Omental fat pad (tissue), 4 donors: Measurements from ENCODE around the gene DSCAML1. TPM values are rescaled to one million over a fixed set of nuclear protein-coding genes. Genes with fewer than 3 reads are reported as not detected.

Source experiments
- ATAC-seq: fragments of 150-250 bp; one replicate; pipeline ENCODE4 v1.9.1; 2016; ENCODE audit warnings: mild to moderate bottlenecking, moderate library complexity; ENCODE audit not compliant: low FRiP score
- DNase-seq: peaks from one replicate; pipeline ENCODE4 v3.0.0-alpha.2; 2019; ENCODE audit warnings: low spot score
- CTCF ChIP-seq, 3 donors: fragments of 450-650 bp; IDR thresholded peaks; one replicate each; pipeline ENCODE4 v1.5.1; 2016 to 2017; ENCODE audit warnings: antibody characterized with exemption in 3 of 3, mild to moderate bottlenecking in 3 of 3, moderate library complexity in 2 of 3
- total RNA-seq, 4 donors: library from RNA; depleted of rRNA; stranded (reverse); fragments of >200 nt; gene quantifications; one replicate each; pipeline ENCODE4 v1.1.0, GENCODE V29; 2016

Gene DSCAML1
- total RNA-seq, 4 donors from 2014 or later = 0.95 to 10.9 (median 3.9) TPM

GRCh38 chr11:117597071-117597470 is 199.9 kb downstream of the DSCAML1 start:
- DNase-seq = no peak
- TF ChIP-seq CTCF (IDR thresholded peaks at IDR 0.05) = no peak
- ATAC-seq = no peak

- DNase-seq (no peak), ATAC-seq (no peak)
- TF ChIP-seq CTCF (IDR thresholded peaks at IDR 0.05) = no peak
These were observed 201.6 kb downstream of the DSCAML1 start for GRCh38 chr11:117595440-117595839.

- no peak for TF ChIP-seq CTCF (IDR thresholded peaks at IDR 0.05)
- DNase-seq (no peak), ATAC-seq (no peak)
These were observed 202.3 kb downstream of the DSCAML1 start for GRCh38 chr11:117594721-117595120.

- ATAC-seq (no peak), DNase-seq (no peak)
- no peak for TF ChIP-seq CTCF (IDR thresholded peaks at IDR 0.05)
These were observed 204.0 kb downstream of the DSCAML1 start for GRCh38 chr11:117593065-117593464.

GRCh38 chr11:117591316-117592039 is 205.5 kb downstream of the DSCAML1 start:
- TF ChIP-seq CTCF (IDR thresholded peaks at IDR 0.05) = no peak
- DNase-seq (no peak), ATAC-seq (no peak)

GRCh38 chr11:117589063-117589462 is 208.0 kb downstream of the DSCAML1 start:
- no peak for TF ChIP-seq CTCF (IDR thresholded peaks at IDR 0.05)
- DNase-seq (no peak), ATAC-seq (no peak)

GRCh38 chr11:117588166-117588810 is 208.7 kb downstream of the DSCAML1 start:
- TF ChIP-seq CTCF (IDR thresholded peaks at IDR 0.05) = no peak
- ATAC-seq = no peak

More at GRCh38 chr11:117588166-117588810, 208.7 kb downstream of the DSCAML1 start:
- no peak for DNase-seq
